ENCODE results near the gene ELAVL3.

GRCh38 chr19:11463391-11463790 lies 17.5 kb downstream of the ELAVL3 start:
- TF ChIP-seq CTCF (IDR thresholded peaks at IDR 0.05 in 4 of 5, conservative IDR thresholded peaks at IDR 0.05 in 1 of 5) (no peak), POLR2A (IDR thresholded peaks at IDR 0.05) (no peak)

Measured in gastrocnemius medialis (tissue), 4 donors.